IMR-90 (cell line): ENCODE measurements around the gene LRRC26.

Experiments used
- CTCF ChIP-seq: conservative IDR thresholded peaks from 2 replicates; pipeline ENCODE4 v1.5.1; 2012; ENCODE audit warnings: mild to moderate bottlenecking, low read depth, low read length, improper control_type of control experiment
- ELK1 ChIP-seq: fragments of 150-350 bp; IDR thresholded peaks from 2 replicates; pipeline ENCODE4 v1.6.1; 2016; ENCODE audit warnings: low read depth, mild to moderate bottlenecking, low read length, moderate library complexity, borderline replicate concordance
- FOS ChIP-seq: fragments of 150-350 bp; IDR thresholded peaks from 2 replicates; pipeline ENCODE4 v1.6.1; 2016; ENCODE audit warnings: low read depth, low read length
- MAFK ChIP-seq: IDR thresholded peaks from 2 replicates; pipeline ENCODE4 v1.6.1; 2012; ENCODE audit warnings: low read depth, low read length, improper control_type of control experiment
- MAZ ChIP-seq: IDR thresholded peaks from 2 replicates; pipeline ENCODE4 v1.6.1; 2012; ENCODE audit warnings: low read depth, mild to moderate bottlenecking, low read length, improper control_type of control experiment, moderate library complexity, borderline replicate concordance
- POLR2A ChIP-seq: IDR thresholded peaks from 2 replicates; pipeline ENCODE4 v1.6.1; 2012; ENCODE audit warnings: mild to moderate bottlenecking, low read depth, low read length
- RAD21 ChIP-seq: IDR thresholded peaks from 2 replicates; pipeline ENCODE4 v1.6.1; 2012; ENCODE audit warnings: low read length, improper control_type of control experiment
- RCOR1 ChIP-seq: IDR thresholded peaks from 2 replicates; pipeline ENCODE4 v1.6.1; 2012; ENCODE audit warnings: mild to moderate bottlenecking, low read length, improper control_type of control experiment; ENCODE audit not compliant: insufficient replicate concordance
- RFX5 ChIP-seq: IDR thresholded peaks from 2 replicates; pipeline ENCODE4 v1.8.0; 2012; ENCODE audit warnings: low read depth, mild to moderate bottlenecking, low read length, moderate library complexity
- USF2 ChIP-seq: fragments of 150-350 bp; IDR thresholded peaks from 2 replicates; pipeline ENCODE4 v1.6.1; 2017; ENCODE audit warnings: mild to moderate bottlenecking, antibody characterized with exemption, low read length, low read depth

GRCh38 chr9:137218212-137218753, 48.4 kb upstream of the LRRC26 start:
- TF ChIP-seq CTCF (no peak), FOS (no peak), RCOR1 (no peak), USF2 (no peak), POLR2A (no peak), MAFK (no peak), RAD21 (no peak), MAZ (no peak), RFX5 (no peak), ELK1 (no peak)
